Neural cell (in vitro differentiated cells): ENCODE results near the gene C1QTNF8.

Source experiments
- CTCF ChIP-seq: fragments of 450-650 bp; IDR thresholded peaks from 2 replicates; pipeline ENCODE4 v1.5.1; 2014; ENCODE audit warnings: antibody characterized with exemption, mild to moderate bottlenecking, moderate library complexity; ENCODE audit not compliant: poor library complexity, severe bottlenecking
- EZH2 ChIP-seq: fragments of 200-600, 300-800 bp; shearing (Covaris generic), sonication (generic); IDR thresholded peaks from 2 replicates; pipeline ENCODE4 v1.6.1; 2014; ENCODE audit warnings: antibody characterized with exemption, low read length, borderline replicate concordance, mild to moderate bottlenecking; ENCODE audit not compliant: insufficient read depth, poor library complexity, severe bottlenecking
- MXI1 ChIP-seq: fragments of 450-650 bp; conservative IDR thresholded peaks from 2 replicates; pipeline ENCODE4 v1.6.1; 2014; ENCODE audit warnings: antibody characterized with exemption, mild to moderate bottlenecking; ENCODE audit not compliant: poor library complexity, severe bottlenecking
- POLR2AphosphoS5 ChIP-seq: IDR thresholded peaks from 2 replicates; pipeline ENCODE4 v1.6.1; 2012
- RAD21 ChIP-seq: fragments of 450-650 bp; conservative IDR thresholded peaks from 2 replicates; pipeline ENCODE4 v1.6.1; 2014; ENCODE audit warnings: antibody characterized with exemption, mild to moderate bottlenecking, moderate library complexity
- REST ChIP-seq: IDR thresholded peaks from 2 replicates; pipeline ENCODE4 v1.6.1; 2012; ENCODE audit warnings: borderline replicate concordance

DNA sequence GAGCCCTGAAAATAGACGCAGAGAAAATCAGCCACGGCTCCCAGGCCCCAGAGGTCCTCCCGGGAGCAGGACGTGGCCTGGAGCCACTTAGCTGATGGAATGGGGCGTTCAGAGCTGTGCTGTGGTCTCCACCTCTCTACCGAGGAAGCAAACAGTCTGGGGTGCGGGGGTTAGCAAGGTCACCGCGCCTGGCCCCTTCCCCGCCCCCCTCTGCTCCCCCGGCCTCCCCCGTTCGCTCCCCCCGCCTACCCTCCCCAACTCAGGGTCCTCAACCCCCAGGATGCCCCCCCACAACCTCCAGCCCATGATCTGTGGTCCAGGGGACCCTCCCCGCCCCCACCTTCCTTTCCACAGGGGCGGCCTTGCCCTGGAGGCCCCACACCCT is 20.6 kb upstream of the C1QTNF8 start:
- TF ChIP-seq POLR2AphosphoS5 = no peak
- no peak for TF ChIP-seq REST
- no peak for TF ChIP-seq CTCF
- no peak for TF ChIP-seq RAD21
- TF ChIP-seq EZH2 = no peak
- TF ChIP-seq MXI1 = no peak
